ENCODE data around the gene PPP1R1B.

DNA sequence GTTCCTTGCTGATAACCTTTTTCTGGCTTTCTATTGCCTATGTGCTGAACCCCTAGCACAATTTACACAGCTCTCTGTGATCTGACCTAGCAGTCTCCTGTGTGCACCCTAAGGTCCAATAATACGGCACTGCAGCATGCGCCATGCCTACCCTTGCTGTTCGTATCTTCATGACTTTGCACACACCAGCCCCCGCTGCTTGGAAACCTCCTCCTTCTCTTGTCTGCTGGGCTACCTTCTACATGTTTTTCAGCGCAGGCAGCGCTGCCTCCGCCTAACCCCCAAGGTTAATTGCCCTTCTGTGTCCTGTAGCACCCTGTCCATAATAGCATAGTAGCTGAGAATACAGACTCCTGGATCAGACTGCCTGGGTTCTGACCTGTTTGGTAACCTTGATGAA, 11.6 kb downstream of the PPP1R1B start:
- no peak for TF ChIP-seq POLR2A (IDR thresholded peaks at IDR 0.05)
- TF ChIP-seq, protein P1, sequence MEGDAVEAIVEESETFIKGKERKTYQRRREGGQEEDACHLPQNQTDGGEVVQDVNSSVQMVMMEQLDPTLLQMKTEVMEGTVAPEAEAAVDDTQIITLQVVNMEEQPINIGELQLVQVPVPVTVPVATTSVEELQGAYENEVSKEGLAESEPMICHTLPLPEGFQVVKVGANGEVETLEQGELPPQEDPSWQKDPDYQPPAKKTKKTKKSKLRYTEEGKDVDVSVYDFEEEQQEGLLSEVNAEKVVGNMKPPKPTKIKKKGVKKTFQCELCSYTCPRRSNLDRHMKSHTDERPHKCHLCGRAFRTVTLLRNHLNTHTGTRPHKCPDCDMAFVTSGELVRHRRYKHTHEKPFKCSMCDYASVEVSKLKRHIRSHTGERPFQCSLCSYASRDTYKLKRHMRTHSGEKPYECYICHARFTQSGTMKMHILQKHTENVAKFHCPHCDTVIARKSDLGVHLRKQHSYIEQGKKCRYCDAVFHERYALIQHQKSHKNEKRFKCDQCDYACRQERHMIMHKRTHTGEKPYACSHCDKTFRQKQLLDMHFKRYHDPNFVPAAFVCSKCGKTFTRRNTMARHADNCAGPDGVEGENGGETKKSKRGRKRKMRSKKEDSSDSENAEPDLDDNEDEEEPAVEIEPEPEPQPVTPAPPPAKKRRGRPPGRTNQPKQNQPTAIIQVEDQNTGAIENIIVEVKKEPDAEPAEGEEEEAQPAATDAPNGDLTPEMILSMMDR (IDR thresholded peaks at IDR 0.05), result no peak
- TF ChIP-seq POLR2AphosphoS5 (IDR thresholded peaks at IDR 0.05; ENCODE audit: insufficient read depth in 1 of 2, low read depth in 1 of 2), result no peak

Measured in vagina (tissue), 2 donors.